ENCODE results near the gene KAT2B. TPM values are rescaled to one million over a fixed set of nuclear protein-coding genes. Genes with fewer than 3 reads are reported as not detected.

KAT2B gene
- total RNA-seq, 4 donors from 2014 or later, result 12.8 to 52.1 (median 35.2) TPM

- no peaks in the 10 kb centered on the region for H3K9me3 ChIP-seq
- TF ChIP-seq, protein P1, sequence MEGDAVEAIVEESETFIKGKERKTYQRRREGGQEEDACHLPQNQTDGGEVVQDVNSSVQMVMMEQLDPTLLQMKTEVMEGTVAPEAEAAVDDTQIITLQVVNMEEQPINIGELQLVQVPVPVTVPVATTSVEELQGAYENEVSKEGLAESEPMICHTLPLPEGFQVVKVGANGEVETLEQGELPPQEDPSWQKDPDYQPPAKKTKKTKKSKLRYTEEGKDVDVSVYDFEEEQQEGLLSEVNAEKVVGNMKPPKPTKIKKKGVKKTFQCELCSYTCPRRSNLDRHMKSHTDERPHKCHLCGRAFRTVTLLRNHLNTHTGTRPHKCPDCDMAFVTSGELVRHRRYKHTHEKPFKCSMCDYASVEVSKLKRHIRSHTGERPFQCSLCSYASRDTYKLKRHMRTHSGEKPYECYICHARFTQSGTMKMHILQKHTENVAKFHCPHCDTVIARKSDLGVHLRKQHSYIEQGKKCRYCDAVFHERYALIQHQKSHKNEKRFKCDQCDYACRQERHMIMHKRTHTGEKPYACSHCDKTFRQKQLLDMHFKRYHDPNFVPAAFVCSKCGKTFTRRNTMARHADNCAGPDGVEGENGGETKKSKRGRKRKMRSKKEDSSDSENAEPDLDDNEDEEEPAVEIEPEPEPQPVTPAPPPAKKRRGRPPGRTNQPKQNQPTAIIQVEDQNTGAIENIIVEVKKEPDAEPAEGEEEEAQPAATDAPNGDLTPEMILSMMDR (IDR thresholded peaks at IDR 0.05), result no peak
- TF ChIP-seq POLR2A (IDR thresholded peaks at IDR 0.05), result no peak
- H3K4me3 ChIP-seq, result no peak overlapping the region
- no peak for DNase-seq
- H3K36me3 ChIP-seq, result no peaks in the 10 kb centered on the region
- intact Hi-C loops (cut with DNase I; ENCODE audit: low total_unique reads), result no loop called here
- H3K4me1 ChIP-seq, result no peaks in the 10 kb centered on the region
- H3K27ac ChIP-seq, result no peak overlapping the region
- H3K27me3 ChIP-seq, result no peaks in the 10 kb centered on the region
Observed at GRCh38 chr3:20160230-20160629, 120.0 kb downstream of the KAT2B start.

- no peak for TF ChIP-seq POLR2A (IDR thresholded peaks at IDR 0.05)
- TF ChIP-seq, protein P1 (IDR thresholded peaks at IDR 0.05), result no peak
- H3K4me3 ChIP-seq, result no peak overlapping the region
- no peaks in the 10 kb centered on the region for H3K27me3 ChIP-seq
- DNase-seq, result no peak
- no peaks in the 10 kb centered on the region for H3K36me3 ChIP-seq
- no peaks in the 10 kb centered on the region for H3K9me3 ChIP-seq
- H3K27ac ChIP-seq, result no peak overlapping the region
- intact Hi-C loops (cut with DNase I; ENCODE audit: low total_unique reads), result no loop called here
- no peaks in the 10 kb centered on the region for H3K4me1 ChIP-seq
Observed at GRCh38 chr3:20161714-20162113, 121.5 kb downstream of the KAT2B start.

DNA sequence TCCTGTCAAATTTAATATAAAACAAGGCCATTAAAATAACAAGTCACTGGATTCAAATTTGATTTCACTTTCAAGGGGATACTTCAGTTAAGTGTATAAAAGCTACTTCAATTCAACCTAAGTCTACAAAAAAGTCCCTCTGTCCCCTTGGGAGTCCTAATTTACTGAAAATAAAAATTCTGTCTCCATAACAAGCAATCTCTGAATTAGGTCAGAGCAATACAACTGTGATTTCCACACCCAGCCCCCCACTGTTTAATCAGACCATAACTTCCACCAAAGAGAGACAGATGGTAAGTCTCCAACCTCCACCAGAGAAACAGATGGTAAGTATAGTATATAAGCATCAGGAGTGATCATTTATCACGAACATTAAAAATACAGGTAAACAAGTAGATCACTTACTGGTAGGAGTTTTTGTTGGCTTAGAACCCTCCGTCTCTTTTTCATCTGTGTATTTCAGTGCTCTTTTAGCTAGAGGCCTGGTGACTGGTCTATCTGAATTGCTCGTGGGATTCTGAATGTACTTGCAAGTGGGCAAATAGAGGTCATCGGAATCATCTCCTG is 133.7 kb downstream of the KAT2B start:
- no peak for DNase-seq
- Histone ChIP-seq H3K4me1 (no peaks in the 10 kb centered on the region), H3K27ac (no peak overlapping the region), H3K27me3 (no peaks in the 10 kb centered on the region), H3K9me3 (no peaks in the 10 kb centered on the region), H3K4me3 (no peak overlapping the region), H3K36me3 (no peaks in the 10 kb centered on the region)
- intact Hi-C loops (cut with DNase I; ENCODE audit: low total_unique reads), result no loop called here
- TF ChIP-seq, protein P1 (IDR thresholded peaks at IDR 0.05), result no peak
- TF ChIP-seq POLR2A (IDR thresholded peaks at IDR 0.05), result no peak

DNA sequence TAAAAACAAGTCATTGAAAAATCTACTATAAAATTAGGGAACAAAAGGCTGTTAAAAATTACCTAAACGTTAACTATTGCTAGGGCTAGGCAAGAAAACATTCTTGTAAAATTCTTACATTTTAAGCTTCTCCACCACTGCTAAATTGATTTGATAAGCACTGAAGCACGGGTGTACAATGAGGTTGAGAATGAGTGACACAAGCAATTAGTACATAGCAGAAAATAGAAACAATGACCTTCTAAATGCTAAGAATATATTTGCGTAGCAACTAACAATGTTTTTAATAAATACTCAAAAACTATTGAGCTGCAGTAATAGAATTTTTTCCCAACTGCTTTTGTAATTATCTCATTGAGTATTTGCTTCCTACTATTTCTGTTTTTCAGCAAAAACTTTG is 141.0 kb downstream of the KAT2B start:
- no peaks in the 10 kb centered on the region for H3K27me3 ChIP-seq
- H3K4me1 ChIP-seq, result no peaks in the 10 kb centered on the region
- H3K36me3 ChIP-seq, result no peaks in the 10 kb centered on the region
- no peak for DNase-seq
- no peak overlapping the region for H3K27ac ChIP-seq
- no peak for TF ChIP-seq POLR2A (IDR thresholded peaks at IDR 0.05)
- TF ChIP-seq, protein P1 (IDR thresholded peaks at IDR 0.05), result no peak
- H3K9me3 ChIP-seq, result no peaks in the 10 kb centered on the region
- intact Hi-C loops (cut with DNase I; ENCODE audit: low total_unique reads), result loop anchor here (5.0 kb wide), 1 partner anchor 234 kb away; the partner anchor contains the start of gene RAB5A
- H3K4me3 ChIP-seq, result no peak overlapping the region

GRCh38 chr3:20182206-20182605 is 142.0 kb downstream of the KAT2B start:
- Histone ChIP-seq H3K9me3 (no peaks in the 10 kb centered on the region), H3K27ac (no peak overlapping the region), H3K36me3 (no peaks in the 10 kb centered on the region), H3K4me1 (no peaks in the 10 kb centered on the region), H3K4me3 (no peak overlapping the region), H3K27me3 (no peaks in the 10 kb centered on the region)
- intact Hi-C loops (cut with DNase I; ENCODE audit: low total_unique reads), result loop anchor here (5.0 kb wide), 1 partner anchor 235 kb away; the partner anchor contains the start of gene RAB5A
- no peak for DNase-seq
- TF ChIP-seq, protein P1 (IDR thresholded peaks at IDR 0.05), result no peak
- TF ChIP-seq POLR2A (IDR thresholded peaks at IDR 0.05), result no peak

All from uterus (tissue), 4 donors.